ENCODE data around the gene KLHL13. TPM values are rescaled to one million over a fixed set of nuclear protein-coding genes. Genes with fewer than 3 reads are reported as not detected.
"Not testable (repeated sequence)": the region's sequence is repeated elsewhere in the genome, so short reads cannot be mapped to it uniquely, and the experiment has no call there.

Gene KLHL13
- total RNA-seq, 1 donor from 2014 or later = 3.9 TPM

DNA sequence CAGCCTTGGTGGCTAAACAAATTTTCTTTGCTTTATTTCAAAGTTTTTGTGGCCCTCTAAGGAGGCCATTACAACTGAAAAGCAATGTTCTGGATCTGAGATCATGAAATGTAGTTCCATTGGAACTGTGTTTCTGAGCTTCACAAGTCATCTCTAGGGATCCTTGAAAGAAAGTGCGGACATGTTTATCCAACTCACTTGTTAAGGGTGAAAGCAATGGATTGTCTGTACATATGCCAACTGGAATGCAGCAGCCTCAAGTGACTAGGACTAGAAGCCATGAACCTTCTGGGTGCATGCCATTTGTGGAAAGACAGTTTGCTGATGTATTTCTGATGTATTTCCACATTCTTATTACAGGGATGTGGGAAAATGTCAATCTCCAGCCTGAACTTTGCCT lies 36.7 kb upstream of the KLHL13 start:
- no peaks in the 10 kb centered on the region for H3K4me1 ChIP-seq
- H3K36me3 ChIP-seq = no peaks in the 10 kb centered on the region
- H3K4me3 ChIP-seq = no peak overlapping the region
- no peaks in the 10 kb centered on the region for H3K27me3 ChIP-seq (ENCODE audit: low read depth)
- DNase-seq = no peak
- no peak for ATAC-seq
- TF ChIP-seq, protein P1, sequence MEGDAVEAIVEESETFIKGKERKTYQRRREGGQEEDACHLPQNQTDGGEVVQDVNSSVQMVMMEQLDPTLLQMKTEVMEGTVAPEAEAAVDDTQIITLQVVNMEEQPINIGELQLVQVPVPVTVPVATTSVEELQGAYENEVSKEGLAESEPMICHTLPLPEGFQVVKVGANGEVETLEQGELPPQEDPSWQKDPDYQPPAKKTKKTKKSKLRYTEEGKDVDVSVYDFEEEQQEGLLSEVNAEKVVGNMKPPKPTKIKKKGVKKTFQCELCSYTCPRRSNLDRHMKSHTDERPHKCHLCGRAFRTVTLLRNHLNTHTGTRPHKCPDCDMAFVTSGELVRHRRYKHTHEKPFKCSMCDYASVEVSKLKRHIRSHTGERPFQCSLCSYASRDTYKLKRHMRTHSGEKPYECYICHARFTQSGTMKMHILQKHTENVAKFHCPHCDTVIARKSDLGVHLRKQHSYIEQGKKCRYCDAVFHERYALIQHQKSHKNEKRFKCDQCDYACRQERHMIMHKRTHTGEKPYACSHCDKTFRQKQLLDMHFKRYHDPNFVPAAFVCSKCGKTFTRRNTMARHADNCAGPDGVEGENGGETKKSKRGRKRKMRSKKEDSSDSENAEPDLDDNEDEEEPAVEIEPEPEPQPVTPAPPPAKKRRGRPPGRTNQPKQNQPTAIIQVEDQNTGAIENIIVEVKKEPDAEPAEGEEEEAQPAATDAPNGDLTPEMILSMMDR (IDR thresholded peaks at IDR 0.05) = no peak
- H3K9me3 ChIP-seq = no peaks in the 10 kb centered on the region
- intact Hi-C loops (cut with DNase I) = no loop called here
- no peak overlapping the region for H3K27ac ChIP-seq

DNA sequence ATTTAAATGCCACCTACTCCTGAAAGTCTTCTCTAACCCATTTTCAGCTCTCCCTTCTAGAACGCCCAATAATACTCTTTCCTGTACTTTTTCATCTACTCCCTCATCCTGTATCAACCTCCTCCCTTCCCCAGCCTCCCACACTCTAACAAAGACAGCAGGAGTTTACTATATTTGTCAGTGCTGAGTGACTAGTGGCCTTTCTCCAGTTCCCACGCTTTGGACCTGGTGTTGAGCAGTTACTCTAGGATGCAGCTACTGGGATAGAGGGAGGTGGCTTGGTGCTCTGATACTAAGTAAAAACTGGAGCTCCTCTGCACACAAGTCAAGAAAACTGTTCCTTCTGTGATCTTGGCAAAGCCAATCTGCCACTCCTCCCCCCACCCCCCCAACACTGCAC lies 36.1 kb upstream of the KLHL13 start:
- intact Hi-C loops (cut with DNase I) = no loop called here
- Histone ChIP-seq H3K27me3 (ENCODE audit: low read depth) (no peaks in the 10 kb centered on the region), H3K4me3 (no peak overlapping the region), H3K27ac (no peak overlapping the region), H3K4me1 (no peaks in the 10 kb centered on the region), H3K9me3 (no peaks in the 10 kb centered on the region), H3K36me3 (no peaks in the 10 kb centered on the region)
- TF ChIP-seq, protein P1 (IDR thresholded peaks at IDR 0.05) = no peak
- ATAC-seq (no peak), DNase-seq (no peak)

DNA sequence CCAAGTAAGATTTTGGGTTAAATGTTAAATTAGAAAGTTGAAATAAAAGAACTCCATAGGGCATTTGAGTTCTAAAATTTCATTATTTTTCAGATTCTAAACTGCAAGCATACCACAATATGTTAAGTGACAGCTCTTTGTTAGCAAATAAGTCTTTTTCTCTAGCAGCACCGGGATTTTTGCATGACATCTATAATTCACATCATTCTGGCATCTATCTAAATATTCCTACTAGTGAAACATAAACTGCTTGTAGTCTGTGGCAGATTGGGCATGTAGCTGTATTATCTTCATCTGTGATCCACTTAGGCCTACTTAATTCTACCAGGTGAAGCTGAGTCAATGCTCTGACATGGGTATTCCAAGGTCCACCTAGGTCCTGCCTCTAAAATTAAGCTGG lies 32.1 kb upstream of the KLHL13 start:
- no peak for ATAC-seq
- DNase-seq = no peak
- Histone ChIP-seq H3K36me3 (no peaks in the 10 kb centered on the region), H3K27ac (no peak overlapping the region), H3K4me1 (no peaks in the 10 kb centered on the region), H3K27me3 (ENCODE audit: low read depth) (no peaks in the 10 kb centered on the region), H3K9me3 (no peaks in the 10 kb centered on the region), H3K4me3 (no peak overlapping the region)
- TF ChIP-seq, protein P1 (IDR thresholded peaks at IDR 0.05) = no peak
- intact Hi-C loops (cut with DNase I) = no loop called here

DNA sequence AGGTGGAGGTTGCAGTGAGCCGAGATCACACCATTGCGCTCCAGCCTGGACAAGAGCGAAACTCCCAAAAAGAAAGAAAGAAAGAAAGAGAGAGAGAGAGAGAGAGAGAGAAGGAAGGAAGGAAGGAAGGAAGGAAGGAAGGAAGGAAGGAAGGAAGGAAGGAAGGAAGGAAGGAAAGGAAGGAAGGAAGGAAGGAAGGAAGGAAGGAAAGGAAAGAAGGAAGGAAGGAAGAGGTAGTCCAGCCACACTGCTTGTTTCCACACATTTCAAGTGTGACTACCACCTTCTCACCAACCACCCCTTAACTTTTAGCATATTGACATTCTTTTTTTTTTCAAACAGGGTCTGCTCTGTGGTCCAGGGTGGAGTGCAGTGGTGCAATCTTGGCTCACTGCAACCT lies 31.2 kb upstream of the KLHL13 start:
- H3K4me1 ChIP-seq; H3K4me3 ChIP-seq; H3K36me3 ChIP-seq; H3K27me3 ChIP-seq (ENCODE audit: low read depth); intact Hi-C loops (cut with DNase I); H3K9me3 ChIP-seq; H3K27ac ChIP-seq; ATAC-seq; DNase-seq: not testable (repeated sequence)

DNA sequence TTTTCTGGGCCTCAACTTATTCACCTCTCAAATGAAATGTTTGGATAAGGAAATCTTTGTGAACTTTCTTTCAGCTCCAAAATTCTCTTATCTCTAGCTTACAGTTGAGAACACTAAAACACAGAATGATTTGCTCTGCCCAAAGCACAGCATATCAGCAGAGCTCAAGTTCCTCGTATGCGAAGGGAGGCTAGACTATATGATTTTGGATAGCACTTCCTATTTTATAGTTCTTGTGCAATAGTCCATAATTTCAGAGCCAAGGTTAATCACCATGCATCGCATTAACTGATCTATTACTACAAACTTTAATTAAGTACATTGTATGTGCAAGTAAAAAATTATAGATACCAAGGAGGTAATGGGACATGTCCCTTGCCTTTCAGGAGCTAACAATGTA lies 27.0 kb upstream of the KLHL13 start:
- H3K4me1 ChIP-seq = no peaks in the 10 kb centered on the region
- ATAC-seq (no peak), DNase-seq (no peak)
- no peak overlapping the region for H3K4me3 ChIP-seq
- intact Hi-C loops (cut with DNase I) = no loop called here
- no peaks in the 10 kb centered on the region for H3K36me3 ChIP-seq
- TF ChIP-seq, protein P1 (IDR thresholded peaks at IDR 0.05) = no peak
- H3K27ac ChIP-seq = no peak overlapping the region
- H3K27me3 ChIP-seq (ENCODE audit: low read depth) = no peaks in the 10 kb centered on the region
- no peaks in the 10 kb centered on the region for H3K9me3 ChIP-seq

DNA sequence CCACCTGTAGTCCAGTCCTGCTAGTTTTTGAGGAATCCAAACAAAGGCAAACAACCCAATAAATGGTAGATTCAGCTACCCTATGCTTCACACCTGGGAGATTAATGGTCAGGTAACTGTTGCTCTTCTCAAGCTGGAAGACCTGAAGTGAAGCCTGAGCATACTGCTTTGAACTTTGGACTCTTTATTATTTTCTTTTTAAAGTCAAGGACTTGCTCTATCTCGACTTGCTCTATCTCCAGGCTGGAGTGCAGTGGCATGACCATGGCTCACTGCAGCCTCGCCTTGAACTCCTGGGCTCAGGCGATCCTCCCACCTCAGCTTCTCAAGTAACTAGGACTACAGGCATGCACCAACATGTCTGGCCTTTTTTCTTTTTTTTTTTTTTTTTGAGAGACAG lies 14.7 kb upstream of the KLHL13 start:
- TF ChIP-seq, protein P1 (IDR thresholded peaks at IDR 0.05) = no peak
- intact Hi-C loops (cut with DNase I) = no loop called here
- H3K27me3 ChIP-seq (ENCODE audit: low read depth) = no peaks in the 10 kb centered on the region

More for the DNA sequence above, 14.7 kb upstream of the KLHL13 start:
- Histone ChIP-seq H3K27ac (no peak overlapping the region), H3K4me3 (no peak overlapping the region), H3K4me1 (no peaks in the 10 kb centered on the region), H3K36me3 (no peaks in the 10 kb centered on the region), H3K9me3 (no peaks in the 10 kb centered on the region)
- ATAC-seq (no peak), DNase-seq (no peak)
